NK-92 (cell line): ENCODE measurements around the gene VOPP1.

ENCODE experiments used
- DNase-seq: peaks from one replicate; lab custom pipeline; 2025; ENCODE audit not compliant: unreplicated experiment; lab: John Stamatoyannopoulos, UW

The VOPP1 gene

DNA sequence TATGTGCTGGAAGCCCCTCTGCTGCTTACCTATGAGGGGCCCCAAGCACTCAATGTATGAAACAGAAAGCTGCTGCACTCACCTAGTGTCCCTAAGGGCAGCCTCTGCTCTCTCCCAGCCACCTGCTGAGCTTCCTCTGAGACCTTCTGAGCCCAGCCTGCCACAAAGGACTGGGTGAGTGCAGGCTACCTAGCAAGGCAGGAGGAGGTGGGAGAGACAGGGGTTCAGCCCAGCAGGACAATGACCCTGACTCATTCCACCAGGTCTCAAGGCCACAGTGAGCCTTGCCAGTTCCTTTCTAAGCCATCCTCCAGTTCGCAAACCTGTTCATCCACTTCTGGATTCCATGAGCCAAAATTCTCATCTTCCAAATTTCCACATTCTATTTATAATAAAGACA lies 16.3 kb downstream of the VOPP1 start:
- no peak for DNase-seq

DNA sequence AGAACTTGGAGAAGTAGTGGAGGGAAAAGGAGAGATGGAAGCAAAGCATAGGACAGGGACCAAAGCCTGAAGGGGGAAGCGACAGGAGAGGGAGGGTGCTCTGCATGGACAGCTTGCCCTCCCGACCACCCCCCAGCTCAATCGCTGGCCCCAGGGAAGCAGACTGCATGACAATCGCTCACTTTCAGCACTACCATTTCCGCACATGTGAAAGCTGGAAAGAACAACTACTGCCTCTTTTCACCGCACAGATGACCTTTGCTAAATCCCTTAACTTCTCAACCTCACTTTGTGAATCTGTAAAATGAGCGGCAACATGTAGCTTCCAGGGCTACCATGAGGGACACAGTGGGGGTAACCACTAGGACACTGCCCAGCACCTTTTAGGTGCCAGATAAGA lies 17.1 kb downstream of the VOPP1 start:
- no peak for DNase-seq

DNA sequence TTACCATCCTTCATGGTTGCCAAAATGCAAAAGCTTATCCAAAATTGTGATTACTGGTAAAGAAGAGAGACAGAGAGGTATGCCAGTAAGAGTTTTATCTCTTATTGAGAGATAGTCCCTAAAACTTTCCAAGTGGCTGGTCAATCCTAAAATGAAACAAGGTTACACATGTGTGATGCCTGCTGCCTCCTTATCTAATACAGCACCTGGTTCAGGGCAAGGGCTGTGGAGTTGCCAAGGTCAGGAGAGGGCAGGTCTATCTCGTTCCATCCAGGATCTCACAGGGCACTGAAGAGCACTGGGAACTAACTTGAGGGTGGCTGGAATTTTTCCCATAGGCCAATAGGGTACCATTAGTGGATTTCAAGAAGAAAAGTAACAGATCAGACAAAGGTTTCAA lies 18.3 kb downstream of the VOPP1 start:
- DNase-seq, result no peak

DNA sequence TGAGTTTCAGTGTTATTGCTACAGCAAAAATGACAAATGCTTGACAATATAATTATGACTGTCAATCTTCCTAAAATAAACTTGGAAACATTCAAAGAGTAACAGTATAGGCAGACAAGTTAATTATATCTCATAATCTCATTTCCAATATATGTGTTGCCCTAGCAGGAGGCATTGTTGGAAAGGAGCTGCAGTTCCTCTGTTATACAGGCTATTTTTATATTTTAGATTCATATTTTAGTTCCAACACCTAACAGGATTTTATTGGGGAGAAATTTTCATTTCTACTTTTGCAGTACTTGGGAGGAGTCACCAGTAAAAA lies 19.3 kb downstream of the VOPP1 start:
- DNase-seq, result no peak

DNA sequence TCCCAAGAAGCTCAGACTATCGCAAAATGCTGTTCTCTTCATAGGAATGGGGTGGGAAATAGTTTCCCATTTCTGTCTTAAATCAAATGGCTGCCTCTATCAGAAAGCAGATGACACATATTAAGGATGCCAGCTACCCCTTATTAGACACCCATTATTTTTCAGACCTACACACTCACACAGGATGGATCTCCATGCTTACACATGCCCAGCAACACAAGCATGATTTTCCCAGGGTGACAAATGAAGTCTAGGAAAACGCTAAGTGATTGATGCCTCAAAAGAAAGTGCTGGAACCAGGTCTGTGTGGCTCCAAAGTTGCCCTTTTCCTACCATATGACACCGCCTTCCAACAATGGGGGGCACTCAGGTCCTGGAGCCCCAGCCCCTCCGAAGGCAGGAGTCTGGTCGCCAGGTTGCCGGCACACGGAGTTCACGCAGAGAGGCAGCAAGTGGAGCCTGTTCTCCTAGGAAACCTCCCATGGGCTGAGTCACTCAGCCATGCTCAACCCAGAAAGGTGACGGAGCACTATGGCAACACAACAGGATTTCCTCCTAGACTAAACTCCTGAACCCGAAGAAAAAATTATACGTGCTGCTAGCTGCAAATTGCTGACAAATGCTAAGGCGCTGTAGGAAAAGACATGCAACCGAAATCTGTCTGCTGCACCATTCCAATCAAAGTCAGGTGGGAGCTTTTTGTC lies 19.8 kb downstream of the VOPP1 start:
- DNase-seq, result no peak

DNA sequence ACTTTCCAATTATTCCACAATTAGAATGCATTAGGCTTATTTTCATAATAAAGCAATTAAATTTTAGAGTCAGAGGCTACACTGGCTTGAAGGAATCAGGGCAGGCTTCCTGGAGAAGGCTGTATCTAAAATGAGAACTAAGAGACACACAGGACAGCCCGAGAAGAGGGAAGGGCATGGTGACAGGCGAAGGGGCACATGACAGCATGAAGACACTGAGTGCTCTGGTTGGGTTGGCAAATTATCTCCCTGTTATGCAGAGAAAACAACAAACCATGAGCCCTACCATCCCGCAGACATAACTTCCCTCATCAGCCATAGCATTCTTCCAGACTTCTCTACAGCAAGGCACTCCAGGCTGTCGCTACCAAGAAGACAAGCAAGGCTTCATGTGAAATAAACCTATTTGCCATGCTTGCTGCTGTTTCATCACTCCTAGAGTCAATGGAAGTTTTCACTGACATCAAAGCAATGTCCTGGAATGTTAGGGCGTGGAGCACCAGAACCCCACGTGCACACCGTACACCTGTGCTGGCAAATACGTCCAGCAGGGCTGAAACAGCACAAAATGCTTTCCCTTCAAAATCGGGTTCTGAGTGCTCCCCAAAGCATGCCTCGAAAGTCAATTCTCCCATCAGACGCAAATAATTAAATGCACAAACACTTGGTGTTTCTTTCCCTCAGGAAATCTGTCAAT lies 21.3 kb downstream of the VOPP1 start:
- no peak for DNase-seq

DNA sequence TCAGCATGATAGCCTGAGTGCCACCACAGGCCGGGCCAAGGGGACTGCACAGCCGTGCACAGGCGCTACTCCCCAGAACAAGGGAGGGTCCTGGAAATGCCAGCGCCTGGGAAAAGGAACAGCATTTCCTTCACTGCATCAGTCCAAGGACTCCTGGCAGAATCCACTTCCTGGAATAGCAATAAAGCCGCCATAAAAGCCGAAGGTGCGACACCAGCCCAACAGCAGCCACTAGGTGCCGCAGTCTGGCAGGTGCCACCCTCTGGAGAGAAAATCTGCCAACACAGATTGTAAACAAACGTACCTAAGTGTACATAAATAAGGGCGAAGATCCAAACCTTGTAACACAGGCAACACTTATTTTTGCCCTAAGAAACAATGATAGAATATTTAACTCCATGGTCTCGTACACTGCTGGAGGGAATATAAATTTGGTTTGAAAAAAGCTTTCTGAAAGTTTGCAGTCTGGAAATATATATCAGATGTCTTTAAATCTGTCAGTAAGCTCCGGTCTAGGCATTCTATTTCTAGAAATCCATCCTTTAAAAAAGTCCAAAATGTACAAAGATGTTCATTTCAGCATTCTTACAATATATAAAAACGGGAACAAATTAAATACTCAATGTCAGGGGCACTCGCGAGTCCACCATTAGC lies 22.2 kb downstream of the VOPP1 start:
- no peak for DNase-seq

DNA sequence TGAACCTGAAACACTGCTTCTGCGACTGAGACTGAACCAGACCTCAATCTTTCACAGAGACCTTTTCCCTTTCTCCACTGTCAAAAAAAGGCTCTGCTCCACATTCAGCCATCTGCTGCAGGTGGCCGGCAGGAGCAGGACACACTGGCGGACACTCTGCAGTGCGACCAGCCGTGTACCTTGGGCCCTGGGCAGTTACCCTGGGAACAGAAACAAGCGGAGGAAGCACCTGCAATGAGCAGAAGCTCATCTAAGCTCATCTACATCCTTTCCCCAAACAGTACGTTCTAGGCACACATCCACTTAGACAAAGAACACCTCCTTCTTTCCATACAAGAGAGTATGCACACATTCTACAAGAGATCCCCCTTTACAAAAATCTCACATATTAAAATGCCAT lies 22.8 kb downstream of the VOPP1 start:
- no peak for DNase-seq

DNA sequence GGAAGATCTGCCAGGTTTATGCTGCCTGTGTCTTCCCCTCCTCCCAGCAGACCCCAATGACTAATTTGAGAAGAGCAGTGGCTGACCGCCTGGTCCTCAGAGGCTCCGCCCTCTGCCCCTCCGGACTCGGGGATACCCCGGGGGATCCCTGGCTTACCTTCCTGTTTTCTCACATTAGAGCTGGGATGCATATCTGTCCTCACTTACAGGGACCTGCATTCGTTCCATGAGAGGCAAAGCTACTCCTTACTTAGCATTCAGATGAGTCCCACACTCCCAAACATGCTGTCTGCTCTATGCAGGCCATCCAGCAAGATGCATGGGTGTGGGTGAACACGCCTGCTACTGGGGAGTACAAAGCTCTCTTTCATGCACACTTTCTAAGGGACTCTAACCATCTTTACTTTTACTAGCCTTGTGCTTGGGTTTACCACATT lies 24.0 kb downstream of the VOPP1 start:
- DNase-seq, result no peak

DNA sequence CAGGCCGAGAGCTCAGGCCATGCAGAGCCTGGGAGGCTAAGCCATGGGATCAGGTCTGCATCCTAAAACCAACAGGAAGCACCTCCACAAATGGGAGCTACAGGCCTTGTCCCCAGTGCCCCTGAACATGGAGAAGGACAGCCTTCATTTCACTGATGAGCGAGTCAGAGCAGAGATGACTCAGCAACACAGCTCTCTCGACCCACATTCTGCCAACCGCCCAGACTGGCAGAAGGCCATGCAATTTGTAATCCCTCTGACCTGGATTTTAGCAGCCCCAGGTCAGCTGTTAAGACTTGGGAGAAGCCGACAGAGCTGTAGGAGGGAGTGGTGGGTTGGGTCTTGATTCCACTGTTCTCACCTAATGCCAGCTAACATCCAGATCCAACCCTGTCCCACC lies 25.5 kb downstream of the VOPP1 start:
- no peak for DNase-seq

DNA sequence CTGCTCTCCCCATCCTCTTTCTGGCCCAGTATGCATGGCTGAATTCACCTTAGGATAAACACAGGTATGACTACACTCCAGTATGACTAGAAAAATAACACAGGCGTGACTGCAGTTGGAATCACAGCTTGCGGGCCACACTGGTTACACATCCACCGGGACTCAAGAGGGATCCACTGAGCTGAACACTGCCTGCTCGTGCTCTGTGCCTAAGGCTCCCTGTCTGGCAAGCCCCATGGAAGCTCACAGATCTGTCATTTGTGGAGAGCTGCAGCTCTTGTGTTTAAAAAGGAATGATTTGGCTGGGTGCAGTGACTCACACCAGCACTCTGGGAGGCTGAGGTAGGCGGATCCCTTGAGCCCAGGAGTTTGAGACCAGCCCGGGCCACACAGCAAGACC lies 26.8 kb downstream of the VOPP1 start:
- DNase-seq, result no peak

DNA sequence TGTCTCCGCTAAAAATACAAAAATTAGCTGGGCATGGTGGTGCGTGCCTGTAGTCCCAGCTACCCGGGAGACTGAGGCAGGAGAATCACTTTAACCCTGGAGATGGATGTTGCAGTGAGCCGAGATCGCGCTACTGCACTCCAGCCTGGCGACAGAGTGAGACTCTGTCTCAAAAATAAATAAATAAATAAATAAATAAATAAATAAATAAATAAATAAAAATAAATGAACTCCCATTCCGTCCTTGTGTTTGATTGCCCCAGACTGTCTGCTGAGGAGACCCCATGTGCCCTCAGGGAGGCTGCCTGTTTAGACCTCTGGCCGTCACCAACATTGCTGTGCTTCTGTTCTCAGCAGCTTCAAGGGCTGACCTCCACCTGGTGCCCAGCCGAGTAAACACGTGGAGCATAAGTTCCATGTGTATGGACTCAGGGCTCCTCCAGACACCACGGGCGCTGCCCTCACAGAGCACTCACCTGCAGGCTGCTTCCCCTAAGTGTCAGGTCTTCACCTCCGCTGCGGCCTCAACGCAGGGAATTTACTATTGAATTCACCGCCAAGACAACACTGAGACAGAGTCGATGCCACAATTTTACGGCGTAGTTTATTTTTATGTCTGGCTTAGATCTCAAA lies 32.0 kb downstream of the VOPP1 start:
- no peak for DNase-seq

DNA sequence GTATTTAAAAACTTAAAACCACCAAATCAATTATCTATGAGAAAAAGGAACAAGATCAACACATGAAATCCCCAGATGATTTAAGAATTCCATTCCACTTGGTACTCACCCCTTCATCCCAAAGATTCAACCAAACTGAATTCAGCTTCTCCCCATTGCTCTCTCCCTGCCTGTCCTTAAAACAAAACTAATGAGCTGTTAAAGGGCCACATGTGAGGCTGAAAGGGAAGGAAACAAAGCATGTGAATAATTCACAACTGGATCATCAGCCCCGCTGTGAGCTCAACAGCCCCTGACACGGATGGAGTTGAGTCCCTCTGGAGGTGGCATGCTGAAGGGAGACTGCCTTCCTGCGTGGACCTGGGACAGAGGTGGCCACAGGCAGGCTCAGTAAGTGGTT lies 32.9 kb downstream of the VOPP1 start:
- DNase-seq, result no peak

DNA sequence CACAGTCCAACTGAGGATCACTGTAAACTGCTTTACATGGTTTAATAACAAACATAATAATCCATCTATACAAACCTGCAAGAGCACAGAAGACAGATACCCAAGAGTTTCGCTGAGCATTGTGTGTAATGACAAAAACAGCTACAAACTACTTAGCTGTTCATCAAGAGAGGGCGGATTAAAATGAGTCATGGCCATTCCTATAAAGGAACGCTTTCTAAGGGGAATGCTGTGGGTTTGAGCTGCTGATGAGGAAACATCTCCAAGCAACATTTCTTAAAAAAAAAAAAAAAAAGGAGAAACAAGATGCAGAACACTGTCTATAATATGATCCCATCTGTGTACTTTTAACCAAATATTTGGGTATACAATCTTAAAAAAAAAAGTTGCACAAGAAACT lies 33.8 kb downstream of the VOPP1 start:
- no peak for DNase-seq

DNA sequence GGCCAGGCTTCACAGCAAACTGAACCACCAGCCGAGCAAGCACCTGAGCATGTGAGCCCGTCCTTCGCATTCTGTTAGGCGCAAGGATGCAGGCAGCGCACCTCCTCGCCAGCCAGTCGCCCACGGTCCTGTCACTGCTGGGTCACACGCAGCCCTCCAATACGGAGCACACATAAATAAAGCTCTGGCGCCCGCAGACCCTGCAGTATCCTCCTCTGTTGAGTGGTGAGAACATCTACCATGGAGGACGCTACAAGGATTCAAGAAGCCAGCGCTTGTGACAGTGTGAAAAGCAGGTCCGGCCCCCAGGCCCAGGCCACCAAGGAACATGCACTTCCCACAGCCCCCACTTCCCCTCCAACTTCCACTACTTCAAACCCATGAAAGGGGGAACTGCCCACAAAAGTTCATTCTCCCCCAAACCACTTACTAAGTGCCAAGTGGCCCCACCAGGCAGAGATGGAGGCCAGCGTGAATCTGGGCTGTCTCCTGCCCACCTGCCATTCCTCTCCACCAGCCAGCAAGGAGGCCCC lies 34.8 kb downstream of the VOPP1 start:
- no peak for DNase-seq

DNA sequence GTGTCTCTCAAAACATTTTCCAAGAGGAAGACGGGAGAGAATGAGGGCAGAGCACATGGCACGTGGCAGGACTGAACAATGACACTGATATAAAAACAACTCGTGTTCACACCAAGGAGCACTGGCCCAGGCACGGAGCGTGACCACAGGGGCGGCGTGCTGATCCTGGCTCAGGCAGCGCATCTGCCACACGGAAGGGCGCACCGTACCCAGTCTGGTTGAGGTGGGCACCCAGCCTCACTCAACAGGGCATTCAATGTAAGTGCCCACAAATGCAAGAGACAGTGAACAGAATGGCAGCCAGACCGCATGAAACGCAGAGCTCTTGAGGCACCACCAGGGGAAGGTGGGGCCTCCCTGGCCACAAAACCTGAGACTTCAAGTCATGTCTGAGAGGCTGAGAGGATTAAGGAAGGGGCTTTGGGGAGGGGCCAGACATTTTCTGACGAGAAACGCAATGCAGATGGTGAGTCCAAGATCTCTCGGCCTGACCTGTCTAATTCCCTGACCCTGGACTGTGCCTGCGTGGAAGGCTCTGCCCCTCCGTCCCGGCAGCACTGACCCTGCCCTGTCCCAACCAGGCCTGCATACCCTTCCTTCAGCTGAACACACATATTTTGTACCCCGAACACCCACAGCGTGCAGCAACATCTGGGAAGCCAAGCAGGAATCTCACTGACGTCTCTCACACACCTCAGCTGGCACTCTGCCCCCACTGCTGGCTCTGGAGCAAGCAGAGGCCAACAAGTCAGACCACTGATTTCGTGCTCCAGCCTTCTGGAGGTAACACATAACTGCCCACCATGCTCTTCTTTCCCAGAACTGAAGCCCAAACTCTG lies 35.5 kb downstream of the VOPP1 start:
- DNase-seq, result no peak

DNA sequence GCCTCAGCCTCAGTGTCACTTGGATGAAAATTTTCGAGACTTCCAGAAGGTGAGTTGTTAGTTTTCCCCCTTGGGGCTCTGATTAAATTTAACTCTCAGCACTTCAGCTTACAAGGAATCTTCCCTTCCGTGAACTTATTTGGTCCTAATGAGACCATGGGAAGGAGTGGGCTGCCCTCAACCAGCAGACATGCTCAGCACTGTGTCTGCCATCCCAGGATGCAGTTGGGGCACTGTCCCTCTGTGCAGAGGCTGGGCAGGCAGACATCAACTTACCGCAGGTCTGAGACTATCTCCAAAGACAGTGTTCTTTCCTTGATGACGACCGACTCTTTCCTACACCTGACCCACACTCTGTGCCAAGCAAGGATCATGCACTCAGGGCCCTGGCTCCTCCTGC lies 36.7 kb downstream of the VOPP1 start:
- DNase-seq, result no peak

DNA sequence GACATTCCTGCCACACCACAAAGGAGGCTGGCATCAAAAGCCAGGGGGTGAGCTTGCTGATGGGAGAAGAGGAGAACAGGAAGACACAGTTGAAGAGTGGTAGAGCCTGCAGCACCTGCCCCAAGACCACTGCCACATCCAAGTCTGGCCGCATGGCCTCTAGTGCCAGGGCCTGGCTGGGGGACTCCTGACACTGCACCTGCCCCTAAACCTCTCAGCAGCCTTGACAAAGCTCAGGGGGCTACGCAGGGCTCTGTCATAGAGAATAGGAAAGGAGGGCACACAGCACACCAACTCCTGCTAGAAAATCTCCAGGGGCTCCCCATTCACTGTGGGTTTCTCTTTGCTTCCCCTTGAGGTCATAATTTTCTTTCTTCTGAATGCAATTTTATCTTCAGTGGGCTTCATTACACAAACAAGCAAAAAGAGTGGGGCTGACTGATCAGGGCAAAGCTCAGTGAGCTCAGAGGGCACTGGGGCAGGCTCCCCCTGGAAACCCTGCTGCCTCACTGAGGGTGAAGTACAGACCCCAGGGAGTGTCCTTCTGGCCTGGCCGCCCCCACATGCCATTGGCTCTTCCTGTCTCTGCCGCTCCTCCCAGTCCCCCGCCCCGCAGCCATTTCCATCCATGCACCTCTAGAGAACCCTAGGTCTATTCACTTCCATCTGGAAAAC lies 37.2 kb downstream of the VOPP1 start:
- no peak for DNase-seq

DNA sequence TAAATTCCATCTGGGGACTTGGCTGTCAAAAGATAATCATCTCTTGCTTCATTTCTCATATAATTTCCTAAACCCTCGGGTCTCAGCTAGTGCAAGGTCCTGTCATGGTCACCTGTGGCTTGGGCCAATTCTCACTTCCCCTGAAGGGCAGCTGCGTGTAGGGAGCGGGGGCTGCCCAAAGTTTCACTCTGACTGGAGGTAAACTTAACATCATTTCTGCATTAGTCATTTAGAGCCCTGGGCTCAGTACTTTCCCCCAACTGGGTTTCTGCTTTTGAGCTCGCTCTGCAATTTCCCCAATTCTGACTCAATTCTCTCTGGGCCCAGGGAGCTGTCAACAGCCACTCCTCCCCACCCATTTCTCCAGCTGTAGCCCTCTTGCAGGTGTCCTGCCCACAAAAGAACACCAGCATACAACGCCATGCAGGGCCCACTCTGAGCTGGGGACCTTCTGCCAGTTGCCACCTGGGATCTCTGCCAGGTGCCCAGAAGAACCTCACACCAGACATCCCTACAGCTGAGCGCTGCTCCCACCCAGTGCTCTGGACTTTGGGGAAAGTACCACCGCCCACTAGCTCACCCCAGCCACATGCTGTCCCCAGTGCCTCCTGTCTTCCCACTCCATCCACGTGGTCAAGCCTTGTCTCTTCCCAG lies 37.9 kb downstream of the VOPP1 start:
- DNase-seq, result no peak

DNA sequence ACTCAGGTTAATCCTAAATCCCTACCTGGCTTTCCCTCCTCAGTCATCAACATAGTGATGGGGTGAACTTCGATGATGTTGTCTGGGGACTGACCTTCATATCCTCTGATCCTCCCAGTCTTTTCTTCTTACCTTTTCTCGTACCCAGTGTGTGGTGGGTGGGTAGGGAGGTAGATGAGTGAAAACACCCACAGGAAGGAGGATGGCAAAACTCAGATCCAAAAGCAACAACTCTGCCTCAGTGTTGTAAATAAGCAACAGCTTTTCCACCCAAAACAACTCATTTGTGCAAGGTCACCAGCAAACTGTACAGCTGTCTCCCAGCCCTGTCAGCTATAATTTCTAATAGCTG lies 38.6 kb downstream of the VOPP1 start:
- no peak for DNase-seq
